Choroid plexus epithelial cell (primary cell): ENCODE data around the gene HNRNPM.
A peak's percentile ranks its signal among the peaks of the same experiment; 100 is the strongest.

Experiments used
- DNase-seq: peaks from one replicate; pipeline ENCODE4 v3.0.0-alpha.2; 2010; ENCODE audit warnings: low read depth
- H3K4me3 ChIP-seq: 2 replicates; pipeline ENCODE4 v1.5.1; 2011; ENCODE audit warnings: low read depth, mild to moderate bottlenecking, control low read depth, low read length, moderate library complexity
- TF ChIP-seq, protein P1 (sequence below): conservative IDR thresholded peaks from 2 replicates; pipeline ENCODE4 v1.5.1; 2011; ENCODE audit warnings: low read depth, mild to moderate bottlenecking, control low read depth, inconsistent platforms, low read length, moderate library complexity

Gene HNRNPM

DNA sequence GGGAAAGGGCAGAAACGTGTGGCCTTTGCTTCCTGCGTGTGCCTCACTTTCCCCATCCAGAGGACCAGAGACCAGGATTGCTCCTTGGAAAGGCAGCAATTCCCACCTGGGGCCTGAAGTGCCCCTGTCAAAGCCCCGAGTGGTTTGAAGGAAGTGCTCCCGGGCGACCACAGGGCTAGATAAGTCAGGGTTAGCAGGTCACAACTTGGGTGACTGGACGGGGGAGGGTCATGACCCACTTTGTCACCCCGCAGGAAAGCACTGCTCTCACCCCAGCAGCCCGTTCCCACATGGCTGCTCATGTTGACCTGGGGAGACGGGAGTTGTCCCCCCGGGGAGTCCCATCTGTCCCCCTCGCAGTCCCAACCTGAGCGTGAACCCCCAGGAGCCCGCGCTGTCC lies 57.2 kb downstream of the HNRNPM start:
- DNase-seq, result no peak
- H3K4me3 ChIP-seq, result no peak overlapping the region
- TF ChIP-seq, protein P1, sequence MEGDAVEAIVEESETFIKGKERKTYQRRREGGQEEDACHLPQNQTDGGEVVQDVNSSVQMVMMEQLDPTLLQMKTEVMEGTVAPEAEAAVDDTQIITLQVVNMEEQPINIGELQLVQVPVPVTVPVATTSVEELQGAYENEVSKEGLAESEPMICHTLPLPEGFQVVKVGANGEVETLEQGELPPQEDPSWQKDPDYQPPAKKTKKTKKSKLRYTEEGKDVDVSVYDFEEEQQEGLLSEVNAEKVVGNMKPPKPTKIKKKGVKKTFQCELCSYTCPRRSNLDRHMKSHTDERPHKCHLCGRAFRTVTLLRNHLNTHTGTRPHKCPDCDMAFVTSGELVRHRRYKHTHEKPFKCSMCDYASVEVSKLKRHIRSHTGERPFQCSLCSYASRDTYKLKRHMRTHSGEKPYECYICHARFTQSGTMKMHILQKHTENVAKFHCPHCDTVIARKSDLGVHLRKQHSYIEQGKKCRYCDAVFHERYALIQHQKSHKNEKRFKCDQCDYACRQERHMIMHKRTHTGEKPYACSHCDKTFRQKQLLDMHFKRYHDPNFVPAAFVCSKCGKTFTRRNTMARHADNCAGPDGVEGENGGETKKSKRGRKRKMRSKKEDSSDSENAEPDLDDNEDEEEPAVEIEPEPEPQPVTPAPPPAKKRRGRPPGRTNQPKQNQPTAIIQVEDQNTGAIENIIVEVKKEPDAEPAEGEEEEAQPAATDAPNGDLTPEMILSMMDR, result no peak

DNA sequence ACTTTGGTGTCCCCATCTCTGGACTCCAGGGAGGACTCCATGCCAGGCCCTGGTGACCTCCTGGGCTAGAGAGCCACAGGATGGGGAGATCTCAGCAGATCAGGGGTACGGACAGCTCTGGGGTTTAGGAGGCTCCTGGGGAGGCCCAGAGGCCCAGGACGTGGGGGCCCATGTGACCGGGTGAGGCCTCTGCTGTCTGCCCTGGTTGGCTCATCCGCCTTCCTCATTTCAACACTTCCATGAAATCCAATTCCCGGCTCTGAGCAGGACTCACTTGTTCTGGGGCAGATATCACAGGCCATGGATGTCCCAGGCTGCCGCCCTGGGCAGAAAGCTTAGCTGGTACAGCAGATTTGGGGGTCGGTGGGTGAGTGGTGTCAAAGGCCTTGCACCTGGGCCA lies 58.7 kb downstream of the HNRNPM start:
- H3K4me3 ChIP-seq, result no peak overlapping the region
- DNase-seq, result no peak
- TF ChIP-seq, protein P1, result no peak

DNA sequence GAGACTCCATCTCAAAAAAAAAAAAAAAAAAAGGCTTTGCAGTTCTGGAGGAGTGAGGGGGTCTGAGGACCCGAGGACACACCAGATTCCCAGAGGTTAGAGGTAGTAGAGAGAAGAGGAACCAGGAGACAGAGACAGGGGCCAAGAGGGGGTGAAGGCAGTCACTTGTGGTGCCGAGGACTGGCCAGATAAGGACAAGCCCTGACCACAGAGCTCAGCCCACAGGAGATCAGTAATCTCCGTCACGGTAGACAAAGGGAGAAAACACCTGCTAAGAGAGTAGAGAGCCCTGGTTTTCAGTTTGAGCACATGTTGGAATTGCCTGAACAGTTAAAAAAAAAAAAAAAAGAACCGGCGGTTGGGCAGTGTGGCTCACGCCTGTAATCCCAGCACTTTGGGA lies 59.4 kb downstream of the HNRNPM start:
- TF ChIP-seq, protein P1, result no peak
- DNase-seq, result no peak
- no peak overlapping the region for H3K4me3 ChIP-seq

DNA sequence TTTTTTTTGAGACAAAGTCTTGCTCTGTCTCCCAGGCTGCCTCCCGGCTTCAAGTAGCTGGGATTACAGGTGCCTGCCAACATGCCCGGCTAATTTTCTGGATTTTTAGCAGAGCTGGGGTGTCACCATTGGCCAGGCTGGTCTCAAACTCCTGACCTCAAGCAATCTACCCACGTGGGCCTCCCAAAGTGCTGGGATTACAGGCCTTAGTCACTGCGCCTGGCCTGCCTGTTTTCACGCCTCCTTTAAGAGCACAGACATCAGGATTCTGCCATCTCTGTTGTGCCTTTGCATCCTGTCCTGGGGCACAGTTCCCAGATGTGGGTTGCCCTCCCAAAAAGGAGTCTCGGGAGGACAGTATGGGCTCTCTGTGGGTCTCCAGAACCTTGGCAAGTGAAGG lies 60.1 kb downstream of the HNRNPM start:
- H3K4me3 ChIP-seq, result no peak overlapping the region
- TF ChIP-seq, protein P1, result no peak
- DNase-seq, result no peak

DNA sequence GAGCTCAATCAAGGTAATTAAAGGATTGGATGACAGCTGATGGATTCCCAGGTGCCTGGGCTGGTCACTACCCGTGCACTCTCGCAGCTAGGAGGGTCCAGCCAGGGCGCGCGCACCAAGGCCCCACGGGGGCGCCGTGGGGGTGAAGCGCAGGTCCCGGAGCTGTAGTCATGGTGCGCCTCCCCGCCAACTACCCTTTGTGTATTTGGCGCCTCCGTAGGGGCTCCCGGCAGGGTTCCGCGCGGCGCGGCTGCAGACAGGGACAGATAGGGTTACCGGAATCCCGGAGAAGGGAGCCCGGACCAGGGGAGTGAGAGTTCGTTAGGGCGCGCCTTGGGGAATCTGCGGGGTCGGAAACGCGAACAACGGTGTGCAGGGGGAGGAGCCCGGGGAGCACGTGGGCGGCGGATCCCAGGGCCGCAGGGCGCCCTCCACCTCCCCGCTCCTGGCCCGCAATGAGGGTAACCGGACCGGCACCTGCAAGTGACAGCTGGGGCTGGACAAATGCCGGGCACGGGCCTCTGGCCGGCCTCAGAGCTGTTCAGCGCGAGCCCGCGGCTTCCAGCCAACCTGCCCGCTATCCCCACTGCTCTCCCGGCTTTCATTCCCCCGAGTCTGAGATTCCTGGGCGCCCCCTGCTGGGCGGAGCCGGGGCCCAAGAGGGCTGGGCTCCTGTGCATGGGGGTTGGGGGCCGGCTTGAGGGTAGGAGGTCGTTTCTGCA lies 61.1 kb downstream of the HNRNPM start:
- H3K4me3 ChIP-seq, result peak overlapping the region; percentile 61
- DNase-seq, result peak; percentile 68
- TF ChIP-seq, protein P1, result peak; percentile 83

DNA sequence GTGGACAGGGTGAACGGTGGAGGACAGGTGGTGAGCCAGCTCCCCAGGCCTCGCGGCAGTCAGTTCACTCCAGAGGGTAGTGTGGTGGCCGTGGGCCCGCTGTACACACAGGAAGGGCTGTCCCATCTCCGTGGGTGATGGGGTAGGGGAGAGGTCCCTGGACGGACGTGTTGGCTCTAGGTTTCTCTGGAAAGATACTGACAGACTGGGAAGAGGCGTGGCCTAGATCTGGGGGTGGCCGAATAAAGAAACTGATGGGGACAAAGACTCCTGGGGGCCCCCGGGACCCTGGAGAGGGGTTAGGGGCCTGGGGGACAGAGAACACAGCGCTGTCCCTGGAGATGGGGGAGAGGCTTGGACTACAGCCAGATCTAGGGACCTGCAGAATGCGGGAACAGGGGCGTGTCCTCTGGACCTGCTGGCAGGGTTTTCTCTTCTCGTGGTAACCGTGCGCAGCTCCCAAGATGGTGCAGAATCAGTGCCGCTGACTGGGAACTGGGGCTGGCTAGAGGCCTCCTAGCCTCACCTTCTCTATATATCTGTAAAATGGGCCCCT lies 61.7 kb downstream of the HNRNPM start:
- no peak for DNase-seq
- H3K4me3 ChIP-seq, result peak overlapping the region; percentile 61
- TF ChIP-seq, protein P1, result no peak

DNA sequence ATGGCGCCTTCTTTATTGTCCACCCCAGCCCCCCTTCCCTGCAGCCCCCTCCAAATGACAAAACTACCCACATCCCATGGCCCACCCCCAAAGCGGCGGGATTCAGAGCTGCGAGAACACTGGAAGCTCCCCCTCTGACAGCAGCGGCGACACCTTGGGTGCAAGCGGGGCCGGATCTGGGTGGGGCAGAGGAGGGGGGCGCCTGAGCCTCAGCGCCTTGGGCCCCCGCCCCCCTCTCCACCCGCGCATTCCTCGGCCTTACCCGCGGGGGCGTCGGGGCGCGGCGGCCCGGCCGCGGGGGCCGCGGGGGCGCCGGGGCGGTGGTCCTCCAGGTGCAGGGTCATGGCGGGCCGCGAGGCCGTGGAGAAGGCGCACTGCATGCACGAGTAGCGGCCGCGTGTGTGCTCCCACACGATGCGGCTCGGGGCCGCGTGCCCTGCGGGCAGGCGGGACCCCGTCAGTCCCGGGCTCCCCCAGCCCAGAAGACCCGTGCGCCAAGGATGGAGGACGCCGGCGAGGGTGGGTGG lies 65.9 kb downstream of the HNRNPM start:
- TF ChIP-seq, protein P1, result no peak
- H3K4me3 ChIP-seq, result no peak overlapping the region
- no peak for DNase-seq
